Measurements from ENCODE around the gene PHACTR1. TPM values are rescaled to one million over a fixed set of nuclear protein-coding genes. Genes with fewer than 3 reads are reported as not detected.

Gene PHACTR1
- total RNA-seq, 1 experiment from 2014 or later = 0.05 TPM

- ATAC-seq (no peak), DNase-seq (ENCODE audit: low read depth, low spot score) (no peak)
- in situ Hi-C loops (cut with HindIII; ENCODE audit: low pct_unique_long_range_greater_than_20kb, low sequenced_read_pairs) (no loop called here), intact Hi-C loops (cut with micrococcal nuclease; ENCODE audit: unreplicated experiment) (no loop called here)
- ChIA-PET CTCF (no interaction called here), POLR2A (no interaction called here)
- no peaks in the 10 kb centered on the region for H3K36me3 ChIP-seq (ENCODE audit: control insufficient read depth, insufficient read depth, low read length)
- H3K4me1 ChIP-seq (ENCODE audit: control insufficient read depth, insufficient read depth, low read length) = no peaks in the 10 kb centered on the region
- H3K4me3 ChIP-seq (ENCODE audit: low read depth in 2 of 2, low read length in 2 of 2) = no peak overlapping the region
- no TSS peak for BruUV-seq (replicated peaks)
- H3K27me3 ChIP-seq (ENCODE audit: control insufficient read depth, insufficient read depth, low read length) = no peaks in the 10 kb centered on the region
- H3K9me3 ChIP-seq (ENCODE audit: control insufficient read depth, insufficient read depth, low read depth, low read length) = no peaks in the 10 kb centered on the region
- TF ChIP-seq, protein P1, sequence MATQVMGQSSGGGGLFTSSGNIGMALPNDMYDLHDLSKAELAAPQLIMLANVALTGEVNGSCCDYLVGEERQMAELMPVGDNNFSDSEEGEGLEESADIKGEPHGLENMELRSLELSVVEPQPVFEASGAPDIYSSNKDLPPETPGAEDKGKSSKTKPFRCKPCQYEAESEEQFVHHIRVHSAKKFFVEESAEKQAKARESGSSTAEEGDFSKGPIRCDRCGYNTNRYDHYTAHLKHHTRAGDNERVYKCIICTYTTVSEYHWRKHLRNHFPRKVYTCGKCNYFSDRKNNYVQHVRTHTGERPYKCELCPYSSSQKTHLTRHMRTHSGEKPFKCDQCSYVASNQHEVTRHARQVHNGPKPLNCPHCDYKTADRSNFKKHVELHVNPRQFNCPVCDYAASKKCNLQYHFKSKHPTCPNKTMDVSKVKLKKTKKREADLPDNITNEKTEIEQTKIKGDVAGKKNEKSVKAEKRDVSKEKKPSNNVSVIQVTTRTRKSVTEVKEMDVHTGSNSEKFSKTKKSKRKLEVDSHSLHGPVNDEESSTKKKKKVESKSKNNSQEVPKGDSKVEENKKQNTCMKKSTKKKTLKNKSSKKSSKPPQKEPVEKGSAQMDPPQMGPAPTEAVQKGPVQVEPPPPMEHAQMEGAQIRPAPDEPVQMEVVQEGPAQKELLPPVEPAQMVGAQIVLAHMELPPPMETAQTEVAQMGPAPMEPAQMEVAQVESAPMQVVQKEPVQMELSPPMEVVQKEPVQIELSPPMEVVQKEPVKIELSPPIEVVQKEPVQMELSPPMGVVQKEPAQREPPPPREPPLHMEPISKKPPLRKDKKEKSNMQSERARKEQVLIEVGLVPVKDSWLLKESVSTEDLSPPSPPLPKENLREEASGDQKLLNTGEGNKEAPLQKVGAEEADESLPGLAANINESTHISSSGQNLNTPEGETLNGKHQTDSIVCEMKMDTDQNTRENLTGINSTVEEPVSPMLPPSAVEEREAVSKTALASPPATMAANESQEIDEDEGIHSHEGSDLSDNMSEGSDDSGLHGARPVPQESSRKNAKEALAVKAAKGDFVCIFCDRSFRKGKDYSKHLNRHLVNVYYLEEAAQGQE (IDR thresholded peaks at IDR 0.05; ENCODE audit: insufficient read depth in 1 of 2, low read depth in 2 of 2, low read length in 1 of 2) = no peak
- TF ChIP-seq SIN3A (IDR thresholded peaks at IDR 0.05; ENCODE audit: borderline replicate concordance, insufficient read depth, low read depth, low read length) (no peak), TCF7L2 (IDR thresholded peaks at IDR 0.05; ENCODE audit: low read depth, low read length) (no peak), POLR2AphosphoS5 (IDR thresholded peaks at IDR 0.05; ENCODE audit: low read depth, low read length) (no peak)
- TF ChIP-seq, protein P2, sequence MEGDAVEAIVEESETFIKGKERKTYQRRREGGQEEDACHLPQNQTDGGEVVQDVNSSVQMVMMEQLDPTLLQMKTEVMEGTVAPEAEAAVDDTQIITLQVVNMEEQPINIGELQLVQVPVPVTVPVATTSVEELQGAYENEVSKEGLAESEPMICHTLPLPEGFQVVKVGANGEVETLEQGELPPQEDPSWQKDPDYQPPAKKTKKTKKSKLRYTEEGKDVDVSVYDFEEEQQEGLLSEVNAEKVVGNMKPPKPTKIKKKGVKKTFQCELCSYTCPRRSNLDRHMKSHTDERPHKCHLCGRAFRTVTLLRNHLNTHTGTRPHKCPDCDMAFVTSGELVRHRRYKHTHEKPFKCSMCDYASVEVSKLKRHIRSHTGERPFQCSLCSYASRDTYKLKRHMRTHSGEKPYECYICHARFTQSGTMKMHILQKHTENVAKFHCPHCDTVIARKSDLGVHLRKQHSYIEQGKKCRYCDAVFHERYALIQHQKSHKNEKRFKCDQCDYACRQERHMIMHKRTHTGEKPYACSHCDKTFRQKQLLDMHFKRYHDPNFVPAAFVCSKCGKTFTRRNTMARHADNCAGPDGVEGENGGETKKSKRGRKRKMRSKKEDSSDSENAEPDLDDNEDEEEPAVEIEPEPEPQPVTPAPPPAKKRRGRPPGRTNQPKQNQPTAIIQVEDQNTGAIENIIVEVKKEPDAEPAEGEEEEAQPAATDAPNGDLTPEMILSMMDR (IDR thresholded peaks at IDR 0.05) = no peak
- H3K27ac ChIP-seq (ENCODE audit: low read length) = no peak overlapping the region
Observed at GRCh38 chr6:13044390-13044789, 327.8 kb downstream of the PHACTR1 start.

DNA sequence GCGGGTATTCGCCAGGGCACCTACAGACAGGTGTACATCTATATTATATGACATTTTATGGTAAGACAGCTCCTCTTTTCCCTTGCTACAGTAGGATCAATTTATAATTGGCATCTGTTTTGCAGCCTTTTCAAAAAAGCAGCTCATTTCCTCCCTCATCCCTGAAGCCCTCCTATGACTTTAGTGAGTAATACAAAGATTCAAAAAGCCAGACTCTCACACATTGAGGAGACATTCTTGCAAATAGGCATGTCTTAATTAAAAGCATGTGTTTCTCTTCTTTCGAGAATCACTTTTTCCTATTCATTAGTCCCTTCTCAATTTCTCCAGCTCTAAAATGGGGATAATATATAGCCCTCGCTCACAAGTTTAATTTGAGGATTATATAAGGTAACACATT is 328.3 kb downstream of the PHACTR1 start:
- CTCF ChIA-PET = no interaction called here
- intact Hi-C loops (cut with micrococcal nuclease; ENCODE audit: unreplicated experiment) = no loop called here

More for the DNA sequence above, 328.3 kb downstream of the PHACTR1 start:
- POLR2A ChIA-PET = no interaction called here
- in situ Hi-C loops (cut with HindIII; ENCODE audit: low pct_unique_long_range_greater_than_20kb, low sequenced_read_pairs) = no loop called here
- ATAC-seq (no peak), DNase-seq (ENCODE audit: low read depth, low spot score) (no peak)
- H3K27ac ChIP-seq (ENCODE audit: low read length) = no peak overlapping the region
- no peaks in the 10 kb centered on the region for H3K36me3 ChIP-seq (ENCODE audit: control insufficient read depth, insufficient read depth, low read length)
- H3K9me3 ChIP-seq (ENCODE audit: control insufficient read depth, insufficient read depth, low read depth, low read length) = no peaks in the 10 kb centered on the region
- BruUV-seq (replicated peaks) = no TSS peak
- no peaks in the 10 kb centered on the region for H3K4me1 ChIP-seq (ENCODE audit: control insufficient read depth, insufficient read depth, low read length)
- TF ChIP-seq TCF7L2 (IDR thresholded peaks at IDR 0.05; ENCODE audit: low read depth, low read length) (no peak), SIN3A (IDR thresholded peaks at IDR 0.05; ENCODE audit: borderline replicate concordance, insufficient read depth, low read depth, low read length) (no peak), POLR2AphosphoS5 (IDR thresholded peaks at IDR 0.05; ENCODE audit: low read depth, low read length) (no peak)
- TF ChIP-seq, protein P1 (IDR thresholded peaks at IDR 0.05; ENCODE audit: insufficient read depth in 1 of 2, low read depth in 2 of 2, low read length in 1 of 2) = no peak
- TF ChIP-seq, protein P2 (IDR thresholded peaks at IDR 0.05) = no peak
- H3K27me3 ChIP-seq (ENCODE audit: control insufficient read depth, insufficient read depth, low read length) = no peaks in the 10 kb centered on the region
- H3K4me3 ChIP-seq (ENCODE audit: low read depth in 2 of 2, low read length in 2 of 2) = no peak overlapping the region
